Left colon (tissue), 2 donors: ENCODE data around the gene P2RY13. TPM values are rescaled to one million over a fixed set of nuclear protein-coding genes. Genes with fewer than 3 reads are reported as not detected.
A peak's percentile ranks its signal among the peaks of the same experiment; 100 is the strongest.

Experiments used
- ATAC-seq: fragments of 200-7000 bp; cut with Tn5 transposase; one replicate; pipeline ENCODE4 v1.9.1; 2020; ENCODE audit warnings: mild to moderate bottlenecking, moderate library complexity
- DNase-seq, 2 donors: peaks; one replicate each; pipeline ENCODE4 v3.0.0-alpha.2; 2020
- intact Hi-C, 2 donors: fragments of 100-400 bp; cut with DNase I in 1 of 2; cut with micrococcal nuclease in 1 of 2; formaldehyde crosslinking; loops; one replicate each; pipeline versions ENCODE4 v1.11.2 to v1.14.0; 2022; cut with DNase I, micrococcal nuclease
- total RNA-seq, 2 donors: library from RNA; stranded (reverse); fragmentation: NEBNext Ultra II Directional; extraction: Animal tissue kit (Norgen Biotek cat#: 25700); gene quantifications; one replicate each; pipeline ENCODE4 v1.2.1, GENCODE V29; 2021
- donor health status: DM: no; HTN: no; CAD: no.
- donor health status: DM: yes; HTN: yes; CAD: no.

The P2RY13 gene
- total RNA-seq, 2 donors from 2014 or later: 0.15 to 1.5 TPM

DNA sequence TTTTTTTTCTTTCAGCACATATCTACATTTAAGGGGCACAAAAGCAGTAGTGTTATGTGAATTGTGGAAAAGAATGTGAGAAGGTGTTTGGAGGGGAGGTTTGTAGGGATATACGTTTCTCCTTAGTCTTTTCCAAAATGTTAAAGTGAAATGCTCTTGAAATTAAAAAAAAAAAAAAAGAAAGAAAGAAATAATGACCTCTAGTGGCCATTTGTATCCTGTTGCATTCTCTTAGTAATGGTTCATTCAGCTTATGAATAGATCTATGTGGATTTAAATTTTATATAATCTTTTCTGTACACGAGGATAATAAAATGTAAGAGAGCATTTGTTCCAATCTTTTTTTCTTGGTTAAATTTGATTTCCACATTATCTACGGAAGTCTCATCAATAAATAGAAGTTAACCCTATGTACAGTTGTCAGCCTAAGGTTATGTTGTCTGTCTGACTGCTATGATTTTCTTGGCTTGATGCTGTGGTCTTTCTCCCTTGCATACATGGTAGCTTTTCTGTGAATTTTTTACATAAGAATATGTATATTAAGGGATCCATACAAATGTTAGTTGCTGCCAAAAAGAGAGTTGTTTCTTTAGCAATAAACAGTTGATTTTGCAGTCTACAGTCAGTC, 1.7 kb downstream of the P2RY13 start:
- ATAC-seq: no peak
- DNase-seq: no peak
- intact Hi-C loops: no loop called here

DNA sequence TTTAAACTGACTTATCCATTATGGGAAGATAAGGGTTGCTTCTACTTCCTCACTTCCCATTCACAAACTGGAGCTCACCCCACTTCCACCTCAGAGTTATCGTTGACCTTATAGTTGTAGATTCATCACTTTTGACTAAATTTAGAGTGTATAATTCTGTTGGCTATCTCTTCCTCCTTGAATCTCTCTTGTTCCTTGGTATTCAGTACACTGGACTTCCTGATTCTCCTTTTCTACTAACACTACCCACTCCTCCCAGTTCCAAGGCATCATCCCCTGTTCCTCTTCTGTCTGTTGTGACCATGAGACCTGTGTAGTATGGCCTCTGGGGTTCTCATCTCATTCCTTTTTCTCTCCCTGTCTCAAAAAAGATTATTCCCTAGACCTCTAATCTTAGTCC, 6.8 kb downstream of the P2RY13 start:
- intact Hi-C loops: no loop called here
- no peak for ATAC-seq
- no peak for DNase-seq

DNA sequence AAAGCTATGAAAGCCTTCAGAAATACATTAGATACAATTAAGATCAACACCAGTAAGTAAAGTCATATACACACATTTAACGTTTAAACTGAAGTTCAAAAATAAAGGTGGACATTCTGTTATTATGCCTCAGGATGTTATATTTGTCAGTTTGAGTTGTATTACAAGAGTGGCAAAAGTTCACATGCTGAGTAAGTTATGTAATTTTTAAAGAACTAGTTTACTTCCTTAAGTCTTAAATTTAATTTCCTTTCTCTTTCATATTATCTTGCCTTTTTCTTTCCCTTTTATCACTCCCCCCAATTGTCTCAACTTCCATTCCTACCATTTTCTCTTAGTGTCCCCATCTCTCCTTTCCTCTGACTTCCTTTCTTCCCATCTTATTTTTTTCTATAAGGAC, 7.8 kb downstream of the P2RY13 start:
- ATAC-seq (no peak), DNase-seq (no peak)
- intact Hi-C loops: no loop called here

DNA sequence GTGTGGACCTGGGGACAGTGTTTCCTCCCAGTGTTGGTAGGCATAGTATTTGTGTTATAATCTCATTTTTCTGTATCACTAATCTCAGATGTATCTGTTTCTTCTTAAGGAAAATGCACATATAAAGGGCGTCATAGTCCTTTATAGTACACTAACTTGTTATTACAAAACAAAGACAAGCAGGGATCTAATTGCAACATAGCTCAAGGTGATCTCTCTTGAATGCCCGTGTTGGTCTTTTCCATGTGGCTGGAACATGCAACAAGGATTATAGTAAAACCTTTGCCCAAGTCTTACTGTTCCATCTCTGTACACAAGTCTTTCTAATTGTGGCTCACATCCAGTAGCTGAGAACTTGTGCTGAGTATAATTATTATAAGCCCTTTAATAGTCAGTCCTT, 9.2 kb downstream of the P2RY13 start:
- intact Hi-C loops: no loop called here
- DNase-seq (no peak), ATAC-seq (no peak)

DNA sequence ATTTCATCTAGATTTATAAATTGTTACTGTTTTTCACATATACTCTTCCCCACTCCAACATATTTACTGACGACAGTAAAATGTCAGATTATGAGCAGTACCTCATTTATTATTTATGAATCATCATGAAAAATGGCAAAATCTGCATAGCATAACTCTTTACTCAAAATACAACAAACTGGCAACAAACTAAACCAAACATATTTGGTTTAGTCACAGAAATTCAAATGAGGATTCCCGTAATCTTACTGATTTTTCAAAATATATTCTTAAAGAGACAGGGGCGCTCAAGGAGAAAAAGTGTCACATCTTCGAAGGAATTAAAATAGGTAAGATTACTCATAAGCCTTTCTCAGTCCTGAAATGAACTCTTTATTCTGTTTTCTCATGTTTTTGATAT, 9.7 kb downstream of the P2RY13 start:
- DNase-seq: no peak
- intact Hi-C loops: no loop called here
- no peak for ATAC-seq

DNA sequence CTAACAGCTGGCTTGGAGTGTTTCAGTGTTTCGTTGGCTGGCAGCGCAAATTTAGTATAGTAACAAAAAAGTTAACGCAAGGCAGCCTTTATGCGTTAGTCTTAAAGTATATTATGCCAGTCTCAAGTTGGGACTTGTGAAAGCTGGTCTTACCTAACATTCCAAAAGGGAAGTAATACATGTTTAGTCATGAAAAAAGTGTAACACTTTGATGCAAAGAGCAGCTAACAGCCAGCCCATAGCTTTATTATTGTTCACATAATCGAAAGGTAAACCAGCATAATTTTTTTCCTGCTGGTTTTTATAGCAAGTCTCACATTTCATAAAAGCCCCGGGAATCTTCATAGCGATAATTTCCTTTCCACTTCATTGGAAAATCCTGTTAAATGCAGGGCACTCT, 10.4 kb downstream of the P2RY13 start:
- intact Hi-C loops: no loop called here
- ATAC-seq: no peak
- no peak for DNase-seq

DNA sequence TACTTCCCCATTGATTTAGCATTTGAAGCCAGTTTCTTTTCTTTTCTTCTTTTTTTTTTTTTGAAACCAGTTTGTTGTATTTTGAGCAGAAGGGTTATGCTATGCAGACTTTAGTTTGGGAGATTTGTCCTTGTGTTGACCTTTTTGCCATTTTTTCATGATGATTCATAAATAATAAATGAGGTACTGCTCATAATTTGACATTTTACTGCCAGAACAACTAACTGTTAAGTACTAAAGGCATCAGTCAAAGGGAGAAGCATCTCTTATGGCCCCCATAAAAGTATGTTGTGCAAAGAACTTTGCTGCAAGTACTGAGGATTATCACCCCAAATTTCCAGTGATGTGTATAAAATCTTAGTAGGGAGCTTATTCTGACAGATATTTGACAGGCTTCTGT, 11.0 kb downstream of the P2RY13 start:
- ATAC-seq: no peak
- no peak for DNase-seq
- intact Hi-C loops: no loop called here

DNA sequence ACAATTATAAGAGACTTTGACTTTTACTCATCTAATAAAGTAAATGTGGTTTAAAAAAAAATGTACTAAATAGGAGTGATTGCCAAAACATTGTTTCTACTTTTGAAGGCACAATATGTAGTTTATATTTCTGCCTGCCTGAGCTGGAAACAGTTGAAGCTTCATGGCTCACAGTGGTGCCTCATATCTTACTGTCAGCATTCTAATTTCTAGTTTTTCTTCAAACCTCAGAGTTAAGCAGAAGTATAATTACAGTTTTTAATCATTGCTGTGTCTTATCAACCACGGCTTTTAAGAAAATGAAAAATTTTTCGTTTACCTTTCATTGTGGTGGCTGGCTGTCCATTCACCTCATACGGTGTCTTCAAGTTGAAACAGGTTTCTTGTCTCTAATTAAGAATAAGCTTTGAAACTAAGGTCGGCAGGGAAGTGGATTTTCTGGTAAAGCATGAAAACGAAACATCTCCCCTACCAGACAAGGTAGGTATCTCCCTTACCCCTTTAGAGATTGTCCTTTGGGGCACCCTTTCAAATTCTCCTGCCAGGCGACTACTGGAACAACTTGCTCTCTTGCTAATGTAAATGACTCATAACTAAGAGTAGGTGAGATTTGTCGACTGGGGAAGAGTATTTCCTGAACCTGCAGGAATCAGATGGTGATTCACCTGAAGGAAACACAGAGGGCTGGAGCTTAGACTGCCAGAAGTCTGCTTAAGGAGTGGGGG, 12.9 kb downstream of the P2RY13 start, which contains the start of gene GPR87:
GPR87 (minus strand) TSS at position 554 of the 725 bp plus-strand sequence. CDS start 16,720 bp downstream, outside the sequence.
- ATAC-seq: no peak
- no peak for DNase-seq
- intact Hi-C loops: no loop called here

DNA sequence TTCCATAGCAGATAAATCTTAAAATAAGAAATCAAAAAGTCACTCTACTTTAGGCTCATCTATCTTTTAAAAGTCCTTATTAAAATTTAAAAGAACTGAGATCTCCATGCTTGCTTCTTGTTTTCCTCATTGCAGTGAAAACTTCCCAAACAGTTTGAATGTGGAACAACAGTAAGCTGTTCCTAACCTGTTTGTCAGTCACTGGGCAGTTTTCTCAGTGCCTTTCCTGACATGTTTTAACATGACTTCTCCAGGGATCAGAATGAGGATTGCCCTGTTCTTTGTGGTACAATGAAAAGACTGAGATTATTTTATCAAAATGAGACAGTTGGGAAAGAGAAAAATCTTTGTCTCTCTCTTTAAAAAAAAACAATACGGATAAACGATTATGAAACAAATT, 13.5 kb downstream of the P2RY13 start:
- DNase-seq (no peak), ATAC-seq (no peak)
- intact Hi-C loops: no loop called here

DNA sequence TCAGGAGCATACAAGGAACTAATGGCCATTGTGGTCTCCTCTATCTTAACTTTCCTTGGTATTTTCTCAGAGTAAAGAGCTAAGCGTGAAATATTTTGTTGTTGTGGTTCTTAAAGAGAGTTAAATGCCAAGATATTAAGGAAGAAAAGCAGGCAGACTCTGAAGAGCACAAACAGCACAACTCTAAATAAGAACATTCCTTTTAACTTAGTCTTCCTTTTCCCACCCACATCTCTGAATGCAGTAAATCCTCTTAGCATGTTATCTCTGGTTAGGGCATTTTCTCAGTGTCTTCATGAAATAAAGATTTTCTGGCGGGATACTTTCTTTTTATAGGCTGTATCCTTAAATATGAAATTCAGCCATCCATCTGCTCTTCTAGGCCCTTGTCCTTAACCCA, 14.2 kb downstream of the P2RY13 start:
- intact Hi-C loops: no loop called here
- ATAC-seq (no peak), DNase-seq (no peak)

DNA sequence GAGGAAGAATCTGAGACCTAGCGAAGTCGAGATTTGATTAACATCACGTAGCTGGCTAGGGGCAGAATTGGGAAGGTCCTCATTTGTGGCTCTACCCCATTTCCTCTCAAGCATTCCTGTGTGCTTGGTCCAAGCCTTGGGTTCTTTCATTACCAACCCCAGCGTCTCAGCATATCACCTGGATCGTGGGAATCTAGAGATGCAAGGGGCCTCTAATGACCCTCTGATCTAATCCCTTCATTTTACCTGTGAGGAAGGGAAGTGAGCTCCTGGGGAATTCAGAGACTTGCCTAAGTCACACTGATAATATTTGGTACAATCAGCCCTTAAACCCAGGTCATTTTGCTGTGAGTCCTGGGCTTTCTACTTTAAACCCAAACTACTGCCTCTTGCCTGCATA, 14.8 kb downstream of the P2RY13 start:
- DNase-seq (no peak), ATAC-seq (no peak)
- intact Hi-C loops: no loop called here

DNA sequence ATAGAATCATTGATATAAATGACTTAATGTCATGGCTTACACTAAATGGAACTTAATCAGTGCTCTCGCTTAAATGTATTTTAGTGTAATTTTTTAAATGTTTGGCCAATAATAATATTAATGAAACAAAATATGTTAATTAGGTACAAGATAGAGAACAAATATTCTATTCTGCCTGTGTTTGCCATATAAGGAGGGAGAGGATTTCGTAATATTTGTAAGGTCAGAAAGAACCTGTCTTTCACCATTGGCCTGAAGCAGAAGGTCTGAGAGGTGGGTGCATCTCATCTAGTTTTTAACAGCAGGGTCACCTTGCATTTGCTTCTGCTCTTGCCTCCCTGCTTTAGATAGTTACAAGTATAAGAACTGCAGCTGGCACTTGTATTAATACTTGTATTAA, 15.2 kb downstream of the P2RY13 start:
- ATAC-seq (no peak), DNase-seq (no peak)
- intact Hi-C loops: no loop called here

DNA sequence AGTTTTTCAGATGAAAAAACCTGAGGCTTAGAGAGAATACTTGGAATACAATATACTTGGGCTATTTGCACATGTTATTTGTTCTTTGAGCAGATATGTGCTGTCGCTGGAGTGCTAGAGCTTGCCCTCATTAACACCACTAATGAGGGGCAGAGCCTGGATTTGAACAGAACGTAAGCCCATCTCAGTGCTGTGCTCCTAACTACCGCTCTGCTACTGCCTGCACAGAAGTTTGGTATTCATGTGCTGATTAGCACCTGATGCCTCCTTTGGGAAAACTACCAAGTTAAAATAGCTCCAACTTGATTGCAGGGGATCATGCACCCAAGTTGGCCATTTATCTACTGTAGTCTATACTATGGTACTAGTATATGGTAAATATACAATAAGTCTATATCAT, 16.4 kb downstream of the P2RY13 start:
- intact Hi-C loops: no loop called here
- no peak for ATAC-seq
- DNase-seq: no peak

DNA sequence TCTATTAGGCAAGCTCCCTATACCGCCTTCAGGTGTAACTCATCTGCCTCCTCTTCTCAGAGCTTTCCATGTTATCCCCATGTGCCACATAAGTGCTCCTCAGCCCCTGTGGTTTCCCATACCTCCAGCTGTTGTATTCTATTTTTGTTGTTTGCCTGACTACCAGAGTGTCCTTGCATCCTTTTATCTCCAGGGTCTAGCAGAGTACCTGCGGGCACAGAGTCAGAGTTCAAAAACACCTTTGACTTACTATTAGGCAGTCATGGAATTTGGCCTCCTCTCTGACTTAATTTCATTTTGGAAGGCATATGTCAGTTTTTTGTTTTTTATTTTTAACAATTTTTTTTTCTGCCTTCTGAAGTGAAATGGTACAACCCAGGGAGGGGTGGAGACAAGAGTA, 19.8 kb downstream of the P2RY13 start:
- ATAC-seq (no peak), DNase-seq (no peak)
- intact Hi-C loops: no loop called here

DNA sequence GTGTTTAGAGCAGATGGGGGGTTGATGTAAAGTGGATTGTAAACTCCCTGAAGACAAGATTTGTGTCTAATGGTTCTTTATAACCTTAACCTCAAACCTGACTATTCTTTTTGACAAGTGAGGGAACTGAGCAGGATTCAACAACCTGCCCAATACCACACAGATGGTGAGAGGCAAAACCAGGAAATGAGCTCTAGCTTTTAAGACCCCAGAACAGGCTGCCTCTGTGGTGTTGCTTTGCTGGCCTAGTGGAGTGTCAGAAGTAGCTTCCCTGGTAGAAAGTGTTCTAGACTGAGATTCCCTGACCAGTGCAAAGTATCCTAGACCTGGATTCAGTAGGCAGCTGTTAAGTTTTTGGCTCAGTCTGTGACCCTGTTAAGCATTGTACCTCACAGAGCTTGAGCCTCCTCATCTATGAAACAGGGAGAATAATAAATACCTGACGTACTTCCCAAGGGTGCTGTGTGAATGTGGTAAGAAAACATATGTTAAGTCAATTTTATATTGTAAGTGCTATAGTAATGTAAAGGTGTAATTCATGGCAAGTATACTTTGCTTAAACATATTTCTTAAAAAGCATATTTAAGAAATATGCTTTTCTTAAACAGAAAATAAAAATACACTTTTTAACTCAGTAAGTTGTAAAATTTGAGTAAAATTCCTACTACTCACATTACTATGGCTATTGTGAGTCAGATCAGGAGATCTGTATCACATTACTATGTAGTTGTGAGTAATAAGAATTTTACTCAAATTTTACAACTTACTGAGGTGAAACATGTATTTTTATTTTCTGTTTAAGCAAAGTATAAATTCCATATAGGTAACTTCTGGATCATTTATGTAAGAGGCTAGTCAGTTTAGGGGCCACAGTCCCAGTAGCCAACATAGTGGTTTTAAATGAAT, 21.5 kb downstream of the P2RY13 start:
- ATAC-seq: no peak

DNA sequence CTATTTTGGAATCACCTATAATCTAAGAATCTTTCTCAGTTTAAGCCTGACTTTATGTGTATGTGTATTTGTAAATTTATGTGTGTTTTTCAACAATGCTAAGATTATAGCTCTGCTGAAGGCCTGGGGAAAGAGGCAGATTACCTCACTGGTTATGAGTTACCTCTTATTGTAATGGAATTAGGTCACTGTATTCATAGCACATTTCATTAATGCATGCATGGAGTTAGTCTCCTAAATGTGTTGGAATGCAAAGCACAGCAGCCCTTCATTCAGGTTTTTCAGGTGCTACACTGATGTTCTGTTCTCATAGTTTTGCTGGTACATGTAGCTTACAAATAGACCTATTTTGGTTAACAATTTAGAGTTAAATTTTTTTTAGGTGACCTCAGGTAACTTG, 22.2 kb downstream of the P2RY13 start:
- no peak for ATAC-seq
- DNase-seq: no peak
- intact Hi-C loops: no loop called here

More for the DNA sequence above, 21.5 kb downstream of the P2RY13 start:
- intact Hi-C loops: no loop called here
- no peak for DNase-seq

DNA sequence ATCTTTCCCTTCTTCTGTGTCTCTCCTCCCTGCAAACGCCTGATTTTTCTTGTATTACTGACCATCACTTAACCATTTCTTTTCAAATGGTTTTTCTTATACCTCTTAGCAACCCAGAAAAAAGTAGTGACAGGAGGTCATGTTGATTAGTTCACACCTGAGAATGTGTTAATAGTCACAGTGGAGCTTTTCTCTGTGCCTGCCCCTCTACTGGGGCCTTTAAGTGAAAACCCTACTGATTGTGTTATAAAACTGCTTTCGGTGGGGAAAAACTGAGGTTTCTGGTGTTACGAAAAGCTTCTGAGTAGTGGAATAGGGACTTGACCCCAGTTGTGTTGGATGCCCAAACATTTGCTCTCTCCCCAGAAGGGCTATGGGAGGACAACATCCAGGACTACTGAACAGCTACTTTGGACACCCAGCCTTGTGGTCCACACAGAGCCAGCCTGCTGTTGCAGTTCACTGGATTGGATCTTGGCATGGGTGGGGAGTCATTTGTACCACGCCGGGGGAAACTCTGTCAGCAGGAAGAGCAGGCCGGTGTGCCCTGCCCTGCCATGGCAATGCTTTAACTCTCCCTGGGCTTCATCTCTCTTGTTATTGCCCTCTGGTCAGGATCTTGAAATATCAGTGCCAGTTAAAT, 23.1 kb downstream of the P2RY13 start:
- DNase-seq (no peak), ATAC-seq (no peak)
- intact Hi-C loops: no loop called here

DNA sequence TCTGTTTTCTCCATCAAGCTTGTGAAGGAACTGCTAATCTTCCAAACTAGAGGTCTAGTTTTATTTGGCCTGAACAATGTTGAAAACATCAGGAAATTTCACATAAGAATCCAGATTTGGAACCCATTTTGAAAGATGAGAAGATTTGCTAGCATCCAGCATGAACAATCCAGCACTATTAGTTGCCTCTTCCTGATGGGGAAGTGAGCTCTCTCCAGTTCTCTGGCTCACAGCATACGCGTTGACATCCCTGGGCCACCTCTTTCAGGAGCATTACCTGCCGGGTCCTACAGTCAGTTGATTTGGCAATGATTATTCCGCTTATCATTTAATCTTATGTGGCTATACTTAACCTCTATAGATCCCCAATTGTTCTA, 23.6 kb downstream of the P2RY13 start:
- intact Hi-C loops: no loop called here
- DNase-seq: no peak
- no peak for ATAC-seq

DNA sequence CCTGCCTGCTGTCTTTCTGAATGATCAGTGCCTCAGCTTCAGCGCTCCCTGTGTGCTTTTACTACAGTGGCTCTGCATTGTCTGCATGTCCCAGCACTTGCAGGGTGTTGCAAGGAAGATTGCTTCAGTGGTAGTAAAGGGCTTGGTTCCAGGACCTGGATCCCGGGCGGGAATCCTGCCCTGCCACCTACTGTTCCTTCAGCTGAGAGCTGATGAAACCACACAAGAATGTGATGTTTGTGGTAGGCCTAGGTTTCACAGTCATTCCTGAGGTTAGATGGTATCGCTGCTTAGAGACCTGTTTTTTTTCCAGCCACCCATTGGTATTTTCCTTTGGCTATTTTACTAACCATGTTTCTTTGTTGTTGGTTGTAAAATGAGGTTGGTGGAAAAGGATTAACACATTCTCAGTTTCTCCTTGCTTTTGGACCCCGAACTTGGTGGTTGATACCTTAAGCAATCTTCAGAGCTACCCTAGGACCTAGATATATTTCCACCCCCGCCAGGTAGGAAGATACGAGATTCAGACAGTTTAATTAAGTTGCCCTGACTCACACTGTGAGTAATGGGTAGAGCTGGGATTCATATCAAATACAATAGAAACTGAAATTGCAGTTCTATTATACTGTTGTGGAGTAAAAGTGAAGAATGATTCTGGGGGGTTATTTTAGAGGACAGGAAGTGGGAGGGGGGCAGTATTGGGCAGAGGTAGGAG, 24.1 kb downstream of the P2RY13 start:
- peak; percentile 24 to 31 for DNase-seq
- intact Hi-C loops: no loop called here
- peak; percentile 79 for ATAC-seq
